GM18507 (cell line): ENCODE results near the gene ZNF17.
"Not testable (repeated sequence)": the region's sequence is repeated elsewhere in the genome, so short reads cannot be mapped to it uniquely, and the experiment has no call there.

Experiments
- DNase-seq: peaks from one replicate; pipeline ENCODE4 v3.0.0; 2011; ENCODE audit warnings: low read depth; ENCODE audit not compliant: insufficient read length; ENCODE audit errors: extremely low spot score
- FAIRE-seq: peaks from 2 replicates; lab custom pipeline; 2011; peaks lifted over from hg19 to GRCh38; lab: Jason Lieb, UNC

ZNF17 gene

DNA sequence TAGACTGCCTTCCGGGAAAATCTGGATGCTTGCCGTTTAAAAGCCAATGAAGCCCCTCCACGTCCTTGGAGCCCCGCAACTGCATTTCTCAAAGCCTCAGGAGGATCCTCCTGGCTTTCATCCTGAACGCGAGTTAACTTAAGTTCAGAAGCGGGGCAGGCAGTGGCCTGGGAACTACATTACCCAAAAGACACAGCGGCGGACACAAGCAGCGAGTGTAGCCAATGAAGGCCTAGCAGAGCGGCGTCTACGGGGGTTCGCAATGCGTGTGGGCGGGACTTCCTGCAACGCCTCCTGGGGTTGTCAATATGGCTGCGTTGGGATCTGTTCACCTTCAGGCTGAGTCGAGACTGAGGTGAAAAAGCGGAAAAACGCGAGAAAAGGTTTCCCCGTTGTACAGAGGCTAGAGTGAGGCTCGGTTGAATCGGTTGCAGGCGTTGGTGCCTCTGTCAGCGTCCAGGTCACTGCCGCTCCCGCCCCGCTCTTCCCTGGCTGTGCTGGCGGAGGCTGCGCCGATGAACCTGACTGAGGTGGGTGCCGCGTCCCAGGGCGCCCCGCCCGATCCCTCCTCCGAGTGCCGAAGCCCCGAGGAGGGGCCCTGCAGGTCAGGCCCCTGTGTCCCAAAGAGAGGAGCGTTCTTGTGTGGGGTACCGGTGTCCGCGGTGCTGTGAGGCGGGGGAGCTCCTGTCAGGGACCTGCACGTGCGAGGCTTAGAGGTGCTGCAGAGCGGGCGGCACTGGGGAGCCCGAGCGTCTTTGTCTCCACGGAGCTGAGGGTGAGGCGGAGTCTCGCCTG is at the start of gene ZNF17:
Gene ZNF17 (plus strand): TSS at position 285 of the 795 bp plus-strand sequence. CDS start 2,455 bp downstream, outside the sequence.
- DNase-seq (peak; percentile 90), FAIRE-seq (peak; percentile 99)

DNA sequence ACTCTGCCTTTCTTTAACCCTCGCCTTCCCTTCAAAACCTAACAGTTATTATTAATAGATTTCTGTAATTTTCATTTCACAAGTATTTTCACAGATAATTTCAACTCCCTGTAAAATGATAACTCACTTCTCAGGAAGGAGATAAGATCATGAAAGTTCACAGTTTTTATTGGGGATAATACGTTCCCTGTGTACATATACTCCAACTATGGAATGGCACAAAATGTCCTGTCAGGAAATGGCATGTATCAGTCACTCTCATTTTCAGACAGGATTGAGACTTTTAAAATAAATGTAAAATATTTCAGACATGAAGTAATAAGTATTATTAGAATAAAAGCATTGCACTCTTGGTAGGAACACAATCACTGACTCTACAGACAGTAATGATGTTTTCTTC is 48.5 kb upstream of the ZNF17 start:
- DNase-seq, result no peak
- no peak for FAIRE-seq

- FAIRE-seq (peak; percentile 100), DNase-seq (peak; percentile 82)
Measured at GRCh38 chr19:57362997-57363687, 47.8 kb upstream of the ZNF17 start, which contains the start of the genes TRAPPC2B and ZNF547. TRAPPC2B (plus strand) TSS chr19:57363551; CDS start chr19:57364834, 1,283 bp downstream. ZNF547 (plus strand) TSS chr19:57363551; CDS start chr19:57368556, 5,005 bp downstream.

GRCh38 chr19:57363688-57364181 is 47.2 kb upstream of the ZNF17 start:
- FAIRE-seq, result no peak

DNA sequence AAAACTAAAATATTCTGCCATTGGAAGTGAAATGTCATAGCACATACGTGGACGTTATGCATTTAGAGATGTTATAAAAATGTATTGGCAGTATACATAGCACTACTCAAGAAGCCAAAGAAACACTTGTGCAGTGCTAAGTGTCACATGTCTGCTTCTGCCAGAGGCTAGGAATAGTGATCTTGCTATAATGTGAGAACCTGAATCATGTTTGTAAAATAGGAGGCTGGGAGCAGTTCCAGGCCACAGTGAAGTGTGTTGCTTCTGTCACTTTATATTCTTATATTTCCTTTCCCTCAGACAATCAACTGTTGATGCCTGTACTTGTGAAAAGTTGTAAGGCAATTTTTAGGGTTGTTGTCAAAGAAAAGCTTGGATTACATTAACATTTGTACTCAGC is 44.2 kb upstream of the ZNF17 start:
- DNase-seq, result no peak
- FAIRE-seq, result no peak

More at GRCh38 chr19:57363688-57364181, 47.2 kb upstream of the ZNF17 start:
- DNase-seq, result no peak

DNA sequence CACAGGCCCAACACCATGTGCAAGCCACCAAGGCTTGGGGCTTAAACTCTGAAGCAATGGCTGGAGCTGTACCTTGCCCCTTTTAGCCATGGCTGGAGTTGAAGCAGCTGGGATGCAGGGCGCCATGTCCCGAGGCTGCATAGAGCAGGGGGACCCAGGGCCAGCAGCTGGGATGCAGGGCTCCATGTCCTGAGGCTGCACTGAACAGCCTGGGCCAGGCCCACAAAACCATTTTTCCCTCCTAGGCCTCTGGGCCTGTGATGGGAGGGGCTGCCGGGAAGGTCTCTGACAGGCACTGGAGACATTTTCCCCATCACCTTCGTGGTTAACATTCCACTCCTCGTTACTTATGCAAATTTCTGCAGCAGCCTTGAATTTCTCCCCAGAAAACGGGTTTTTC is 36.8 kb upstream of the ZNF17 start:
- FAIRE-seq (no peak), DNase-seq (no peak)

- FAIRE-seq, DNase-seq: not testable (repeated sequence)
Measured at GRCh38 chr19:57374647-57375046, 36.3 kb upstream of the ZNF17 start.

DNA sequence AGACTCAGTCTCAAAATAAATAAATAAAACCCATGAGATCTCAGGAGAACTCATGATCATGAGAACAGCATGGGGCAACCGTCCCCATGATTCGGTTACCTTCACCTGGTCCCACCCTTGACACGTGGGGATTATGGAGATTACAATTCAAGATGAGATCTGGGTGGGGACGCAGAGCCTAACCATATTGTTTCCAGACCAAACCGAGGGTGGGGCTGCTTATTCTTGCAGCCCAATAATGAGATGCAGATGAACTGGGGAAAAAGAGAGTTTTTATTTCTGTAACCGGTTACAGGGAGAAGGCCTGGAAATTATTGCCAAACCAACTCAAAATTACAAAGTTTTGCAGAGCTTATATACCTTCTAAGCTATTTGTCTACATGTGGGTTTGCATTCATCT is 34.8 kb upstream of the ZNF17 start:
- DNase-seq (no peak), FAIRE-seq (no peak)

DNA sequence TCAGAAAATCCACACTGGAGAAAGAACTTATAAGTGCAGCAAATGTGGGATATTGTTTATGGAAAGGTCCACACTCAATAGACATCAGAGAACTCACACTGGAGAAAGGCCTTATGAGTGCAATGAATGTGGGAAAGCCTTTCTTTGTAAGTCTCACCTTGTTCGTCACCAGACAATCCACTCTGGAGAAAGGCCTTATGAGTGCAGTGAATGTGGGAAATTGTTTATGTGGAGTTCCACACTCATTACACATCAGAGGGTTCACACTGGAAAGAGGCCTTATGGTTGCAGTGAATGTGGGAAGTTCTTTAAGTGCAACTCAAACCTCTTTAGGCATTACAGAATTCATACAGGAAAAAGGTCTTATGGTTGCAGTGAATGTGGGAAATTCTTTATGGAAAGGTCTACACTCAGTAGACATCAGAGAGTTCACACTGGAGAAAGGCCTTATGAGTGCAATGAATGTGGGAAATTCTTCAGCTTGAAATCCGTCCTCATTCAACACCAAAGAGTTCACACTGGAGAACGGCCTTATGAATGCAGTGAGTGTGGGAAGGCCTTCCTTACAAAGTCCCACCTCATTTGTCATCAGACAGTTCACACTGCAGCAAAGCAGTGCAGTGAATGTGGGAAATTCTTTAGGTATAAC is 33.3 kb upstream of the ZNF17 start:
- DNase-seq (no peak), FAIRE-seq (no peak)

- no peak for DNase-seq
- FAIRE-seq, result no peak
Measured at GRCh38 chr19:57380923-57381322, 30.0 kb upstream of the ZNF17 start.

DNA sequence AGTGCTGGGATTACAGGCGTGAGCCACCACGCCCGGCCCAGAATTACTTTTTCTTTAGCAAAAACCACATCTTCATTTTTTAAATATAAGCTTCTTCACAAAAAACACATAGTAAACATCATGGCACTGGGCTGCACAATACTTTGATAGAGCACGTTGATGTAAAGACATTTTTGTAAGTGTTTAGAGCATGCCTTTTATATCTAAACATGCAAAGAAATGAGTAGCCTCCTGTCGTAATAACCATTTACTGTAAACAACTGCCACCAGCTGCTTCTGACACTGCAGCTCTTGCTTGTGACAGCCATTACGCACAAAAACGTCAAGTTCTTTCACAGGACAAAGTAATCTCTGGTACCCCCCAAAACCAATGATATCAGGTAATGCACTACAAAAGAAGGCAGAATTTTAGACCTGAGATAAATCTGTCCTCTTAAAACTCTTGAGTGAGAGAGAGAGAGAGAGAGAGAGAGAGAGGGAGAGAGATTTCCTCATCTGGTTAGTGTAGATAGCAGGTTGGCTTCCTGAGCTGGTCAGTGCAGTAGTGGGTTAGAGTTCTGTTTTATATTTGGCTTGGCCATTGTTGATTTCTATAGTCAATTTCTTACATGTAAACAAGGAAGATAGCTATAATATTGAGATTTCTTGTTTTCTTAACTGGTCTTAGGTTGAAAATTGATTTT is 28.0 kb upstream of the ZNF17 start:
- no peak for DNase-seq

DNA sequence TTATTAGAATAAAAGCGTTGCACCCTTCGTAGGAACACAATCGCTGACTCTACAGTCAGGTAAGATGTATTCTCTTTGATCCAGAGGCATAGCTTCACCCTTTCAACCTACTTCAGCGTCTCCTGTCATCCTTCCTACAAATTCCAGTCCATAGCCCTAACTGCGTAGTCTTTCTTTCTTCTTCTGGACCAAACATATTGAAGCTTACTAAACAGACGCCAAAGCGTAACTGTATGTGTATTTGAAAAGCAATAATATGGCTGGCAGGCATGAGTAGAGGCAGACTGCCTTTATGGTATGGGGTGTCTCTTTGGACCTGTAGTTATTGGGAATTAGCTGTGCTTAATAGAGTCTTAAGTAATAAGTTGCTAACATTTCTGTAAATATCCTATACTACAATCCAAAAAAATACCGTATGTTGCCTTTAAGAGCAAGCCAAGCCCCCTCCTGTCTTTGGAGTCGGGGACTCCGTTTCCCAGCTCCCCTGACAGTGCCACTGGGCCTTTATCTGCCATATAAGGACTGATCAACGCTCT is 21.7 kb upstream of the ZNF17 start:
- DNase-seq (no peak), FAIRE-seq (no peak)

More for the DNA sequence above, 28.0 kb upstream of the ZNF17 start:
- no peak for FAIRE-seq

- peak; percentile 100 for FAIRE-seq
Measured at GRCh38 chr19:57389730-57390598, 21.0 kb upstream of the ZNF17 start, which contains the start of gene ZNF548. ZNF548 (plus strand) TSS chr19:57389854; CDS start chr19:57390100, 246 bp downstream.

DNA sequence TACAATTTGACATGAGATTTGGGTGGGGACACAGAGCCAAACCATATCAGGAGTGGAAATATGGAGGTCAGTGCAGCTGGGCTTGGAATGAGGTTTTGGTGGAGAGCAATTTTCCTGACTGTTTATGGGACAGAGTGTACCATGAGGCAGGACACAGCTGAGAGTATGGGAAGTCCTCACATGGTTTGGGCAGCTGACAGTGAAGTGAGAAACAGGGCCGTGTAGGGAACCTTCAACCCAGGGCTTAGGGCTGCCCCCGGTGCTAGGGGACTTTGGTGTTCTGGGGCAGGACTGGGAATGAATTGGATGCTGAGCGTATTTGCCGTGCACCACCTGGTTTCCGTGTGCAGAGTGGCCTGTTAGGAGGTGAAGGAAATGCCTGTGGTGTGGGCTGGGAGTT is 15.3 kb upstream of the ZNF17 start:
- FAIRE-seq, result no peak
- no peak for DNase-seq

More at GRCh38 chr19:57389730-57390598, 21.0 kb upstream of the ZNF17 start, which contains the start of gene ZNF548:
- DNase-seq, result peak; percentile 71

- FAIRE-seq (no peak), DNase-seq (no peak)
Measured at GRCh38 chr19:57398868-57399267, 12.1 kb upstream of the ZNF17 start.

DNA sequence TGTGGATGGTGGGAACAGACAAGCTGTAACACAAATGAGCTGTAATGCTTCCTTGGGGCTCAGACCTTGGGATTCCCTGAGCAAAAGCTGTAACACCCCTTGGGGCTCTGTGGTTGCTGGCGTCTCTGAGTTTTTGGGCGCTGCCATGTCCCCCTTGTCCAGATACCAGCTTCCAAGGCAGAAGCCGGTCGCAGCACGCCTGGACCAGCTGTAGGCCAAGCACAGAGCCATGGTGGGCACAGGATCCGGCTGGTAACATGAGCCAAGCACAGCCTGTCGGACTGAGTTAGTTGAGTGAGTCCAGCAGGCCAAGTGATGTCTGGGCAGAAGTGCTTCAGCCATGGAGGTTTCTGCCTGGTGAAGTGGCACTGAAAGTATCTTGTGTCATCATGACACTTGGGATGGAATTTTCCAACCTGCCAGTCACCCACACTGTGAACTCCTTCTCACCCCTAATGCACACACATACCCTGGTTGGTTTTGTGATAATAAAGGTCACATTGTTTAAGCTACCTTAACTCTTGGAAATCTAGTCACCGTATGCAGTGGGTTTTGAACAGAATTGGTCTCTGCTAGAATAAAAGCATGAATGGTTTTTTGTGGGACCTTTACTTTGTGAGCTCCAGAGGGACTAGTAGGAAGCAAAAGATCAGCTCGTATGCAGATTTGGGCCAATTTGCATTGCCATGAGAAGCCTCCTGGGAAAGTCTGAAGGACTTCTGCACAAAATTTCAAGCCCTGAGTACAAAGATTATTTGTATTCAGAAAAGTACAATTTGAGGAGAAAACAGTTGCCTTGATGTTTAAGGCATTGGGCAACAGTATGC is 7.0 kb upstream of the ZNF17 start:
- FAIRE-seq, result no peak
- no peak for DNase-seq

GRCh38 chr19:57406516-57407123 is 4.3 kb upstream of the ZNF17 start:
- FAIRE-seq, result peak; percentile 35
- DNase-seq, result peak; percentile 44
